ENCODE measurements around the gene MARCHF2.

Gene MARCHF2

GRCh38 chr19:8475005-8475404 is 61.9 kb downstream of the MARCHF2 start:
- Histone ChIP-seq H3K4me3 (no peak overlapping the region), H3K27ac (no peak overlapping the region)
- TF ChIP-seq, protein P1, sequence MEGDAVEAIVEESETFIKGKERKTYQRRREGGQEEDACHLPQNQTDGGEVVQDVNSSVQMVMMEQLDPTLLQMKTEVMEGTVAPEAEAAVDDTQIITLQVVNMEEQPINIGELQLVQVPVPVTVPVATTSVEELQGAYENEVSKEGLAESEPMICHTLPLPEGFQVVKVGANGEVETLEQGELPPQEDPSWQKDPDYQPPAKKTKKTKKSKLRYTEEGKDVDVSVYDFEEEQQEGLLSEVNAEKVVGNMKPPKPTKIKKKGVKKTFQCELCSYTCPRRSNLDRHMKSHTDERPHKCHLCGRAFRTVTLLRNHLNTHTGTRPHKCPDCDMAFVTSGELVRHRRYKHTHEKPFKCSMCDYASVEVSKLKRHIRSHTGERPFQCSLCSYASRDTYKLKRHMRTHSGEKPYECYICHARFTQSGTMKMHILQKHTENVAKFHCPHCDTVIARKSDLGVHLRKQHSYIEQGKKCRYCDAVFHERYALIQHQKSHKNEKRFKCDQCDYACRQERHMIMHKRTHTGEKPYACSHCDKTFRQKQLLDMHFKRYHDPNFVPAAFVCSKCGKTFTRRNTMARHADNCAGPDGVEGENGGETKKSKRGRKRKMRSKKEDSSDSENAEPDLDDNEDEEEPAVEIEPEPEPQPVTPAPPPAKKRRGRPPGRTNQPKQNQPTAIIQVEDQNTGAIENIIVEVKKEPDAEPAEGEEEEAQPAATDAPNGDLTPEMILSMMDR (IDR thresholded peaks at IDR 0.05) = no peak
- no peak for DNase-seq (ENCODE audit: low spot score)

- TF ChIP-seq, protein P1 (IDR thresholded peaks at IDR 0.05) = no peak
- Histone ChIP-seq H3K27ac (no peak overlapping the region), H3K4me3 (no peak overlapping the region)
- no peak for DNase-seq (ENCODE audit: low spot score)
These were observed 63.4 kb downstream of the MARCHF2 start for GRCh38 chr19:8476524-8476923.

DNA sequence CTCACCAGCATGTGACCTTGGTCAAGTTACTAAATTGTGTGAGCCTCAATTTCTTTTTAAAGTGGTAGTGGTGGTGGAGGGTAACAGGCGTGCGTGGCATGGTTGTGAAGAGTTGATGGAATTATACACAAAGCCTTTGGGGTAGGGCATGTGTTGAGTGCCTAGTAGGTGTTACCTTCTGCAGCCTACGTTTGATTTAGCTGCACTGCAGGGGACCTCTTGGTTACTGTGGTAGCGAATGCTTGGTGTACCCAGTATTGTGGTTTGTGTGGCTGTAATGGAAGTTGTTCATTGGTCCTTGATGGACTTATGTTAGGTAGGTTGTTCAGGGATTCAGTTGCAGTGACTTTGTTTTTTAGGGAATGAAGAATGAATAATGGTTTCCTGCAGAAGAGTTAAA is 64.8 kb downstream of the MARCHF2 start:
- Histone ChIP-seq H3K4me3 (no peak overlapping the region), H3K27ac (no peak overlapping the region)
- DNase-seq (ENCODE audit: low spot score) = no peak
- TF ChIP-seq, protein P1 (IDR thresholded peaks at IDR 0.05) = no peak

GRCh38 chr19:8478598-8478997 is 65.5 kb downstream of the MARCHF2 start:
- no peak overlapping the region for H3K4me3 ChIP-seq
- DNase-seq (ENCODE audit: low spot score) = no peak
- TF ChIP-seq, protein P1 (IDR thresholded peaks at IDR 0.05) = no peak
- H3K27ac ChIP-seq = peak overlapping the region in 1 of 2 donors; percentile 38

DNA sequence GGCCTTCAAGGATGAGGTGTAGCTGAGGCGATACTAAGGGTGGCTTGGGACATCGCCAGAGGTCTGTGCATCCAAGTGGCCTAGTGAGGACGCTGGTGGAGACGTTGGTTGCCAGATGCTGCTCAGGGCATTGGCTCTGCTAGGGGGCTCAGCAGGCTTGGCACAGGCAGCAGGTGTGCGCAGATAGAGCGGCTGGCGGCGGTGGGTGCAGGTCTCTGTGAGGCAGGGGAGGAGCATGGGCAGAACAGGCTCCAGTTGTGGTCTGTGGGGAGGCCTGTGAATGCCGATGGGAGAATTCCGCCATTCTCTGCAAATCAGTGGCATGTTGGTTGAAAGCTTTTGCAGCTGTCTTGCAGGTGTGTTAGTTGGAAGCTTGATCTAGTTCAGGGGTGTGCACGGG is 68.1 kb downstream of the MARCHF2 start:
- H3K4me3 ChIP-seq = no peak overlapping the region
- TF ChIP-seq, protein P1 (IDR thresholded peaks at IDR 0.05) = no peak
- peak overlapping the region in 1 of 2 donors; percentile 11 for H3K27ac ChIP-seq
- no peak for DNase-seq (ENCODE audit: low spot score)

GRCh38 chr19:8481616-8482015 is 68.5 kb downstream of the MARCHF2 start:
- TF ChIP-seq, protein P1 (IDR thresholded peaks at IDR 0.05) = no peak
- H3K27ac ChIP-seq = peak overlapping the region in 1 of 2 donors; percentile 11
- no peak for DNase-seq (ENCODE audit: low spot score)
- no peak overlapping the region for H3K4me3 ChIP-seq

GRCh38 chr19:8482696-8483095 is 69.6 kb downstream of the MARCHF2 start:
- Histone ChIP-seq H3K27ac (no peak overlapping the region), H3K4me3 (no peak overlapping the region)
- TF ChIP-seq, protein P1 (IDR thresholded peaks at IDR 0.05) = no peak
- no peak for DNase-seq (ENCODE audit: low spot score)
